Activated CD4-positive, alpha-beta T cell treated with anti-CD3 and anti-CD28 coated beads, Interleukin-2, amount 10 ng/mL, durations not matched to agents 7 days and 5 days (primary cell): Measurements from ENCODE around the gene BBS2. TPM values are rescaled to one million over a fixed set of nuclear protein-coding genes. Genes with fewer than 3 reads are reported as not detected.

Experiments
- total RNA-seq, 2 experiments: library from RNA; stranded (reverse); gene quantifications; one replicate each; pipeline ENCODE4 v1.2.3, GENCODE V29; 2021

BBS2 gene
- total RNA-seq, 2 experiments from 2014 or later: 16.7 to 21.5 TPM

Other genes starting within 250 kb of the BBS2 start
- gene AMFR, start 94.5 kb downstream of the BBS2 start, total RNA-seq: 10 to 100 TPM; 52.5 to 58.5 TPM
- 100 to 1,000 TPM; 213 to 241 TPM for gene NUDT21, start 68.7 kb downstream of the BBS2 start, total RNA-seq
- 10 to 100 TPM; 43.8 to 44.2 TPM for gene OGFOD1, start 68.5 kb downstream of the BBS2 start, total RNA-seq
- gene MT4, start 45.0 kb upstream of the BBS2 start, total RNA-seq: not detected
- 1 to 10 TPM; 3.0 to 3.8 TPM for gene MT3, start 69.5 kb upstream of the BBS2 start, total RNA-seq
- 100 to 1,000 TPM; 146 to 268 TPM for gene MT2A, start 88.6 kb upstream of the BBS2 start, total RNA-seq
- gene MT1E, start 105.8 kb upstream of the BBS2 start, total RNA-seq: 100 to 1,000 TPM; 100 to 154 TPM
- not detected for gene MT1M, start 112.6 kb upstream of the BBS2 start, total RNA-seq
- gene MT1A, start 118.6 kb upstream of the BBS2 start, total RNA-seq: not detected
- not detected for gene MT1B, start 131.9 kb upstream of the BBS2 start, total RNA-seq
- gene MT1F, start 137.9 kb upstream of the BBS2 start, total RNA-seq: 10 to 100 TPM; 19.6 to 24.3 TPM
- gene MT1G, start 148.0 kb upstream of the BBS2 start, total RNA-seq: 10 to 100 TPM in 1 of 2 experiments, 1 to 10 TPM in 1; 8.0 to 10.2 TPM
- gene MT1H, start 149.8 kb upstream of the BBS2 start, total RNA-seq: under 1 TPM; 0.62 TPM
- 10 to 100 TPM; 57.6 to 59.1 TPM for gene MT1X, start 162.4 kb upstream of the BBS2 start, total RNA-seq
- gene NUP93, start 210.1 kb upstream of the BBS2 start, total RNA-seq: 10 to 100 TPM; 85.0 to 85.9 TPM